RWPE2 (cell line): ENCODE results near the gene AP3B1.

Experiments
- ATAC-seq: fragments of 200-7000 bp; cut with Tn5 transposase; 3 replicates; pipeline ENCODE4 v1.9.1; 2021; ENCODE audit warnings: low read depth
- DNase-seq: peaks from one replicate; pipeline ENCODE4 v3.0.0-alpha.2; 2020; ENCODE audit warnings: low spot score
- H3K27ac ChIP-seq: fragments of 450-650 bp; 2 replicates; pipeline ENCODE4 v1.5.1; 2017; ENCODE audit warnings: mild to moderate bottlenecking; ENCODE audit not compliant: poor library complexity, severe bottlenecking
- H3K27me3 ChIP-seq: fragments of 250-450 bp; sonication (Bioruptor Pico); 2 replicates; pipeline ENCODE4 v1.5.1; 2021; ENCODE audit warnings: mild to moderate bottlenecking, moderate library complexity; ENCODE audit not compliant: insufficient read depth, poor library complexity, severe bottlenecking
- H3K36me3 ChIP-seq: fragments of 250-450 bp; sonication (Bioruptor Pico); 2 replicates; pipeline ENCODE4 v1.5.1; 2020; ENCODE audit warnings: low read depth, mild to moderate bottlenecking, moderate library complexity
- H3K4me1 ChIP-seq: fragments of 250-450 bp; sonication (Bioruptor Pico); 2 replicates; pipeline ENCODE4 v1.5.1; 2021; ENCODE audit warnings: mild to moderate bottlenecking, moderate library complexity; ENCODE audit not compliant: insufficient read depth, poor library complexity, severe bottlenecking
- H3K4me3 ChIP-seq: fragments of 250-450 bp; sonication (Bioruptor Pico); 2 replicates; pipeline ENCODE4 v1.5.1; 2021; ENCODE audit warnings: mild to moderate bottlenecking, moderate library complexity; ENCODE audit not compliant: severe bottlenecking
- H3K9me3 ChIP-seq: fragments of 250-450 bp; sonication (Bioruptor Pico); 2 replicates; pipeline ENCODE4 v1.5.1; 2021; ENCODE audit warnings: mild to moderate bottlenecking, moderate library complexity; ENCODE audit not compliant: severe bottlenecking
- TF ChIP-seq, protein P1 (sequence below): fragments of 450-650 bp; IDR thresholded peaks from one replicate; pipeline ENCODE4 v1.5.1; 2017; ENCODE audit warnings: mild to moderate bottlenecking, moderate library complexity; ENCODE audit not compliant: poor library complexity, severe bottlenecking

AP3B1 gene

DNA sequence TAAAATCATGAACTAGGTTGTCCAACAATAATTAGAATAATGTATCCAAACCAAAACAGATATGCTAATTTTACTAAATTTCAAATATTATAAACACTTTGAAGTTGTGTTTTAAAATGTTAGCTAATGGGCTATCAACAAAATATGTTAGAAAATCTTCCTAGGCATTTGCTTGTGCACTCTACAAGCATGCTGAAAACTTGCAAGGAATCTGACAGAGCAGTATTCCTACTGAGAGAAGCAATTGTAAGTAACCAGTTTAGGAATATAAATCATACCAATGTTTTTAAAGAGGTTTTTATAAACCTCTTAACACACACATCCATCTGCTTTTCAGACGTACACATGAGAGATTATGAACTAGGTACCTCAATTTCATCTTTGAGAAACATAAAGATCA, 289.9 kb downstream of the AP3B1 start:
- Histone ChIP-seq H3K4me1 (no peaks in the 10 kb centered on the region), H3K27ac (no peak overlapping the region), H3K36me3 (peaks cover 21% of the 10 kb centered on the region), H3K27me3 (no peaks in the 10 kb centered on the region), H3K9me3 (no peaks in the 10 kb centered on the region), H3K4me3 (no peak overlapping the region)
- TF ChIP-seq, protein P1, sequence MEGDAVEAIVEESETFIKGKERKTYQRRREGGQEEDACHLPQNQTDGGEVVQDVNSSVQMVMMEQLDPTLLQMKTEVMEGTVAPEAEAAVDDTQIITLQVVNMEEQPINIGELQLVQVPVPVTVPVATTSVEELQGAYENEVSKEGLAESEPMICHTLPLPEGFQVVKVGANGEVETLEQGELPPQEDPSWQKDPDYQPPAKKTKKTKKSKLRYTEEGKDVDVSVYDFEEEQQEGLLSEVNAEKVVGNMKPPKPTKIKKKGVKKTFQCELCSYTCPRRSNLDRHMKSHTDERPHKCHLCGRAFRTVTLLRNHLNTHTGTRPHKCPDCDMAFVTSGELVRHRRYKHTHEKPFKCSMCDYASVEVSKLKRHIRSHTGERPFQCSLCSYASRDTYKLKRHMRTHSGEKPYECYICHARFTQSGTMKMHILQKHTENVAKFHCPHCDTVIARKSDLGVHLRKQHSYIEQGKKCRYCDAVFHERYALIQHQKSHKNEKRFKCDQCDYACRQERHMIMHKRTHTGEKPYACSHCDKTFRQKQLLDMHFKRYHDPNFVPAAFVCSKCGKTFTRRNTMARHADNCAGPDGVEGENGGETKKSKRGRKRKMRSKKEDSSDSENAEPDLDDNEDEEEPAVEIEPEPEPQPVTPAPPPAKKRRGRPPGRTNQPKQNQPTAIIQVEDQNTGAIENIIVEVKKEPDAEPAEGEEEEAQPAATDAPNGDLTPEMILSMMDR = no peak
- DNase-seq = no peak
- no peak for ATAC-seq

DNA sequence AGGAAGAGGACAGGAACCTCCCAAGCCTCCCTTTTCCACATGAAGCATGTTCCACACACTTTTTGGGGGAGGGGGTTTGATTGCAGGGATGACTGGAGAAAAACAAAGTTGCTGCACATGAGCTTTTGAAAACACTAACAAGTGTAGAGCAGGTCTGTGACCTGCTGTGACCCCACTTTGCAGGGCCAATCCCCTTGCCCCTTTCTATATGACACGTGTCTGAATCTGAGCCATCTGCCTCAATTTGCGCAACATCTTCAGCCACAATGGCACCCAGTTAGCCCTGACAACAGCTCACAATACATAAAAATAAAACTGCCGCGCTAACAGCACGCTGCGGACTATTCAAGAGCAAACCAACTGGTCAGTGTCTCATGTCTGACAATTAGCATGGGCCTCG, 290.6 kb downstream of the AP3B1 start:
- Histone ChIP-seq H3K27me3 (no peaks in the 10 kb centered on the region), H3K4me3 (no peak overlapping the region), H3K4me1 (no peaks in the 10 kb centered on the region), H3K27ac (no peak overlapping the region), H3K9me3 (no peaks in the 10 kb centered on the region), H3K36me3 (peaks cover 23% of the 10 kb centered on the region)
- DNase-seq (no peak), ATAC-seq (no peak)
- TF ChIP-seq, protein P1 = no peak

GRCh38 chr5:78003450-78003849, 291.0 kb downstream of the AP3B1 start:
- TF ChIP-seq, protein P1 = no peak
- DNase-seq (no peak), ATAC-seq (no peak)
- no peaks in the 10 kb centered on the region for H3K9me3 ChIP-seq
- H3K4me3 ChIP-seq = no peak overlapping the region
- H3K27me3 ChIP-seq = no peaks in the 10 kb centered on the region
- H3K27ac ChIP-seq = no peak overlapping the region
- peaks cover 23% of the 10 kb centered on the region for H3K36me3 ChIP-seq
- no peaks in the 10 kb centered on the region for H3K4me1 ChIP-seq

DNA sequence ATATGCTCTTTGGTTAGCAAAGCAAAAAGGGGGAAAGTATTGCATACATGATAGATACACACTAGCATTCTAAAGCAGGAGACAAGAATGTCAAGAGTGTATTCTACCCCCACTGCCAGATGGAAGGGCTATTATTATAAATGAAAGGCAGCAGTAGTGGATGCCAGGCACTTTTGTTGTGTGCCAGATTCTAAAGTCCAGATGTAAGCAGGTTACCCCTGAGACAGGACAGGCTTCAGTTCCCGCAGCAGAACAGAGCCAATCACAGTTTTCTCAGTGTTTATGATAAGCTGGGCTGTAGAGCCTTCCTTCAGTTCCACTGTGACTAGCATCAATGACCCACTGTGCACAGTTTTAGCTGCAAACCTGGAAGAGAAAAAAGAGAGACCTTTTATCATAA, 291.8 kb downstream of the AP3B1 start:
- Histone ChIP-seq H3K36me3 (peaks cover 23% of the 10 kb centered on the region), H3K9me3 (no peaks in the 10 kb centered on the region), H3K27me3 (no peaks in the 10 kb centered on the region), H3K4me1 (no peaks in the 10 kb centered on the region), H3K4me3 (no peak overlapping the region), H3K27ac (no peak overlapping the region)
- no peak for ATAC-seq
- DNase-seq = no peak
- TF ChIP-seq, protein P1 = no peak

GRCh38 chr5:78001197-78001596, 293.3 kb downstream of the AP3B1 start:
- no peak for ATAC-seq
- H3K4me3 ChIP-seq = no peak overlapping the region
- H3K27me3 ChIP-seq = no peaks in the 10 kb centered on the region
- no peak for DNase-seq
- H3K9me3 ChIP-seq = no peaks in the 10 kb centered on the region
- H3K4me1 ChIP-seq = no peaks in the 10 kb centered on the region
- H3K27ac ChIP-seq = no peak overlapping the region
- peaks cover 23% of the 10 kb centered on the region for H3K36me3 ChIP-seq
- TF ChIP-seq, protein P1 = no peak
